H9 (cell line): ENCODE data around the gene MLKL. TPM values are rescaled to one million over a fixed set of nuclear protein-coding genes. Genes with fewer than 3 reads are reported as not detected.

Source experiments
- DNase-seq: peaks from one replicate; pipeline ENCODE4 v3.0.0-alpha.2; 2017
- H2AFZ ChIP-seq: one replicate; pipeline ENCODE4 v1.6.1; 2013; ENCODE audit warnings: mild to moderate bottlenecking, low read length, control low read depth, moderate library complexity
- H2AK5ac ChIP-seq: 2 replicates; pipeline ENCODE4 v1.6.1; 2013; ENCODE audit warnings: low read length, control low read depth, mixed read lengths; ENCODE audit not compliant: insufficient read length
- H2BK120ac ChIP-seq: one replicate; pipeline ENCODE4 v1.6.1; 2013; ENCODE audit warnings: low read depth, mild to moderate bottlenecking, low read length, control low read depth, inconsistent platforms; ENCODE audit not compliant: poor library complexity, severe bottlenecking
- H2BK12ac ChIP-seq: 2 replicates; pipeline ENCODE4 v1.6.1; 2013; ENCODE audit warnings: low read length, control low read depth, mixed read lengths, low read depth; ENCODE audit not compliant: insufficient read length
- H2BK15ac ChIP-seq: 2 replicates; pipeline ENCODE4 v1.6.1; 2013; ENCODE audit warnings: low read depth, low read length, control low read depth
- H2BK20ac ChIP-seq: one replicate; pipeline ENCODE4 v1.6.1; 2013; ENCODE audit warnings: low read depth, mild to moderate bottlenecking, low read length, control low read depth, inconsistent platforms; ENCODE audit not compliant: poor library complexity, severe bottlenecking
- H2BK5ac ChIP-seq: 2 replicates; pipeline ENCODE4 v1.6.1; 2013; ENCODE audit warnings: low read length, control low read depth, mixed read lengths; ENCODE audit not compliant: insufficient read length
- H3K14ac ChIP-seq: 2 replicates; pipeline ENCODE4 v1.6.1; 2013; ENCODE audit warnings: low read length, control low read depth; ENCODE audit not compliant: insufficient read depth
- H3K18ac ChIP-seq: 2 replicates; pipeline ENCODE4 v1.6.1; 2013; ENCODE audit warnings: low read depth, mild to moderate bottlenecking, mixed read lengths, low read length, control low read depth; ENCODE audit not compliant: insufficient read length
- H3K23ac ChIP-seq: 2 replicates; pipeline ENCODE4 v1.6.1; 2013; ENCODE audit warnings: low read length, control low read depth, mixed read lengths, low read depth; ENCODE audit not compliant: insufficient read length
- H3K23me2 ChIP-seq: 2 replicates; pipeline ENCODE4 v1.6.1; 2013; ENCODE audit warnings: low read depth, mild to moderate bottlenecking, mixed read lengths, low read length, control low read depth; ENCODE audit not compliant: insufficient read length, poor library complexity, severe bottlenecking
- H3K27ac ChIP-seq: 2 replicates; pipeline ENCODE4 v1.5.1; 2013; ENCODE audit warnings: low read length, control low read depth, mixed read lengths, low read depth; ENCODE audit not compliant: insufficient read length
- H3K27me3 ChIP-seq: 2 replicates; pipeline ENCODE4 v1.6.1; 2013; ENCODE audit warnings: low read length, control low read depth, inconsistent platforms; ENCODE audit not compliant: insufficient read depth
- H3K4ac ChIP-seq: 2 replicates; pipeline ENCODE4 v1.6.1; 2013; ENCODE audit warnings: low read depth, mild to moderate bottlenecking, control low read depth, inconsistent platforms, low read length, moderate library complexity
- H3K4me1 ChIP-seq: 2 replicates; pipeline ENCODE4 v1.6.1; 2013; ENCODE audit warnings: low read length, control low read depth, inconsistent platforms; ENCODE audit not compliant: insufficient read depth
- H3K4me2 ChIP-seq: 2 replicates; pipeline ENCODE4 v1.6.1; 2013; ENCODE audit warnings: low read length, control low read depth, mixed read lengths; ENCODE audit not compliant: insufficient read length, insufficient read depth
- H3K56ac ChIP-seq: 2 replicates; pipeline ENCODE4 v1.6.1; 2013; ENCODE audit warnings: low read depth, mild to moderate bottlenecking, mixed read lengths, low read length, control low read depth; ENCODE audit not compliant: insufficient read length
- H3K79me1 ChIP-seq: 2 replicates; pipeline ENCODE4 v1.6.1; 2013; ENCODE audit warnings: low read depth, mild to moderate bottlenecking, moderate library complexity, low read length, control low read depth, inconsistent platforms; ENCODE audit not compliant: insufficient read depth, poor library complexity, severe bottlenecking
- H3K79me2 ChIP-seq: 2 replicates; pipeline ENCODE4 v1.6.1; 2013; ENCODE audit warnings: low read length, control low read depth, inconsistent platforms; ENCODE audit not compliant: insufficient read depth
- H3K9ac ChIP-seq: 2 replicates; pipeline ENCODE4 v1.6.1; 2013; ENCODE audit warnings: low read length, control low read depth, mixed read lengths; ENCODE audit not compliant: insufficient read length; ENCODE audit errors: extremely low read depth
- H3K9me3 ChIP-seq: one replicate; pipeline ENCODE4 v1.6.1; 2013; ENCODE audit warnings: low read depth, low read length, inconsistent platforms; ENCODE audit not compliant: control insufficient read depth
- H3T11ph ChIP-seq: one replicate; pipeline ENCODE4 v1.6.1; 2013; ENCODE audit warnings: mild to moderate bottlenecking, low read length, control low read depth, inconsistent platforms
- H4K20me1 ChIP-seq: one replicate; pipeline ENCODE4 v1.6.1; 2013; ENCODE audit not compliant: control insufficient read depth, insufficient read length, insufficient read depth
- H4K5ac ChIP-seq: 2 replicates; pipeline ENCODE4 v1.6.1; 2013; ENCODE audit warnings: low read depth, mild to moderate bottlenecking, mixed read lengths, low read length, control low read depth; ENCODE audit not compliant: insufficient read length
- H4K8ac ChIP-seq: replicated peaks from 2 replicates; pipeline ENCODE4 v1.6.1; 2013; ENCODE audit warnings: low read length, control low read depth, mixed read lengths, low read depth; ENCODE audit not compliant: insufficient read length
- H4K91ac ChIP-seq: 2 replicates; pipeline ENCODE4 v1.6.1; 2013; ENCODE audit warnings: low read depth, mild to moderate bottlenecking, moderate library complexity, mixed read lengths, low read length, control low read depth; ENCODE audit not compliant: insufficient read length
- H3K27ac Mint-ChIP-seq, 3 experiments: 2 replicates in 2 of 3; 3 replicates in 1 of 3; pipeline ENCODE4 v1.8.0; 2020 to 2021; ENCODE audit warnings: mixed read lengths in 3 of 3, mild to moderate bottlenecking in 1 of 3, moderate library complexity in 1 of 3
- H3K27me3 Mint-ChIP-seq: 2 replicates; pipeline ENCODE4 v1.8.0; 2021; ENCODE audit warnings: low read depth, mild to moderate bottlenecking, moderate library complexity, mixed read lengths
- H3K36me3 Mint-ChIP-seq, 3 experiments: 2 replicates in 2 of 3; 3 replicates in 1 of 3; pipeline ENCODE4 v1.8.0; 2020 to 2021; ENCODE audit warnings: low read depth in 3 of 3, mixed read lengths in 3 of 3; ENCODE audit not compliant: insufficient read depth in 1 of 3
- H3K4me1 Mint-ChIP-seq, 2 experiments: 2 replicates each; pipeline ENCODE4 v1.8.0; 2020; ENCODE audit warnings: mixed read lengths in 2 of 2
- H3K4me3 Mint-ChIP-seq, 2 experiments: 2 replicates in 1 of 2; 3 replicates in 1 of 2; pipeline ENCODE4 v1.8.0; 2020 to 2021; ENCODE audit warnings: mild to moderate bottlenecking in 2 of 2, mixed read lengths in 2 of 2, moderate library complexity in 1 of 2
- H3K9me3 Mint-ChIP-seq, 2 experiments: 2 replicates in 1 of 2; 3 replicates in 1 of 2; pipeline ENCODE4 v1.8.0; 2020; ENCODE audit warnings: mild to moderate bottlenecking in 2 of 2, mixed read lengths in 2 of 2, moderate library complexity in 1 of 2
- WGBS: extraction: QIAGEN DNeasy Blood & Tissue Kit; methylation state at CpG from one replicate; pipeline ENCODE4 v1.1.7; 2013; ENCODE audit warnings: missing lambda C conversion rate, low lambda C conversion rate, mixed read lengths; ENCODE audit not compliant: insufficient read length; ENCODE audit errors: extremely low coverage; 5-methylcytosine and 5-hydroxymethylcytosine counted together
- total RNA-seq: library from RNA; stranded (reverse); gene quantifications from 2 replicates; pipeline ENCODE4 v1.2.1, GENCODE V29; 2021
- TF ChIP-seq, protein P1 (sequence below): fragments of 200-600 bp; sonication (generic); conservative IDR thresholded peaks from 3 replicates; pipeline ENCODE4 v1.8.0; 2021; ENCODE audit warnings: antibody characterized with exemption, mild to moderate bottlenecking

The MLKL gene
- total RNA-seq, 1 experiment from 2014 or later: 0.37 TPM

- H3K9me3 Mint-ChIP-seq: peaks cover 11 to 12% of the 10 kb centered on the region in 2 experiments
- Histone ChIP-seq H4K20me1 (no peaks in the 10 kb centered on the region), H2AFZ (no peak overlapping the region), H3K9ac (no peak overlapping the region), H3K9me3 (no peaks in the 10 kb centered on the region), H3K79me2 (no peaks in the 10 kb centered on the region), H4K5ac (no peak overlapping the region), H3K4me2 (no peak overlapping the region), H3T11ph (no peak overlapping the region), H2BK120ac (no peak overlapping the region), H3K27me3 (no peaks in the 10 kb centered on the region), H3K79me1 (no peaks in the 10 kb centered on the region), H2BK15ac (no peak overlapping the region), H3K4me1 (no peaks in the 10 kb centered on the region; the same call in 1 of the 2 replicates), H3K27ac (no peak overlapping the region), H3K14ac (no peak overlapping the region; the same call in 1 of the 2 replicates), H3K18ac (no peak overlapping the region), H3K23me2 (no peaks in the 10 kb centered on the region), H2AK5ac (no peak overlapping the region), H2BK12ac (no peak overlapping the region), H3K23ac (no peak overlapping the region), H3K4ac (no peak overlapping the region), H2BK20ac (no peak overlapping the region), H4K8ac (no peak overlapping the region), H2BK5ac (no peak overlapping the region), H4K91ac (no peak overlapping the region), H3K56ac (no peak overlapping the region)
- H3K4me3 Mint-ChIP-seq: no peak overlapping the region; a peak in 1 of 5 replicates
- WGBS: no CpG with 5 or more reads among the region's 12 CpGs
- H3K27me3 Mint-ChIP-seq: no peaks in the 10 kb centered on the region; the same call in none of the 2 replicates
- no peak for DNase-seq
- H3K4me1 Mint-ChIP-seq: peaks cover 16 to 19% of the 10 kb centered on the region in 2 experiments
- no peak overlapping the region for H3K27ac Mint-ChIP-seq
- peaks cover 3 to 28% (median 7%) of the 10 kb centered on the region in 3 experiments; a peak in 5 of 7 replicates for H3K36me3 Mint-ChIP-seq
- TF ChIP-seq, protein P1, sequence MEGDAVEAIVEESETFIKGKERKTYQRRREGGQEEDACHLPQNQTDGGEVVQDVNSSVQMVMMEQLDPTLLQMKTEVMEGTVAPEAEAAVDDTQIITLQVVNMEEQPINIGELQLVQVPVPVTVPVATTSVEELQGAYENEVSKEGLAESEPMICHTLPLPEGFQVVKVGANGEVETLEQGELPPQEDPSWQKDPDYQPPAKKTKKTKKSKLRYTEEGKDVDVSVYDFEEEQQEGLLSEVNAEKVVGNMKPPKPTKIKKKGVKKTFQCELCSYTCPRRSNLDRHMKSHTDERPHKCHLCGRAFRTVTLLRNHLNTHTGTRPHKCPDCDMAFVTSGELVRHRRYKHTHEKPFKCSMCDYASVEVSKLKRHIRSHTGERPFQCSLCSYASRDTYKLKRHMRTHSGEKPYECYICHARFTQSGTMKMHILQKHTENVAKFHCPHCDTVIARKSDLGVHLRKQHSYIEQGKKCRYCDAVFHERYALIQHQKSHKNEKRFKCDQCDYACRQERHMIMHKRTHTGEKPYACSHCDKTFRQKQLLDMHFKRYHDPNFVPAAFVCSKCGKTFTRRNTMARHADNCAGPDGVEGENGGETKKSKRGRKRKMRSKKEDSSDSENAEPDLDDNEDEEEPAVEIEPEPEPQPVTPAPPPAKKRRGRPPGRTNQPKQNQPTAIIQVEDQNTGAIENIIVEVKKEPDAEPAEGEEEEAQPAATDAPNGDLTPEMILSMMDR: no peak
These were observed 25.2 kb upstream of the MLKL start for GRCh38 chr16:74725651-74726455.
